DOHH2 (cell line): ENCODE results near the gene MRPL34.

Experiments
- H3F3A ChIP-seq: fragments of 200-600 bp; sonication (generic), shearing (Covaris generic); 2 replicates; pipeline ENCODE4 v1.6.0; 2016; ENCODE audit warnings: antibody characterized with exemption, mild to moderate bottlenecking; ENCODE audit not compliant: control insufficient read depth, insufficient read depth
- H3K27ac ChIP-seq: fragments of 200-600 bp; sonication (generic); 2 replicates; pipeline ENCODE4 v1.5.1; 2014; ENCODE audit warnings: low read depth, mild to moderate bottlenecking, low read length, moderate library complexity
- H3K27me3 ChIP-seq: fragments of 200-600 bp; sonication (generic); 2 replicates; pipeline ENCODE4 v1.6.1; 2014; ENCODE audit warnings: mild to moderate bottlenecking, low read length, mixed read lengths; ENCODE audit not compliant: control insufficient read depth
- H3K36me3 ChIP-seq: fragments of 200-600 bp; sonication (generic); 2 replicates; pipeline ENCODE4 v1.6.1; 2014; ENCODE audit warnings: mild to moderate bottlenecking, low read length, moderate library complexity, mixed read lengths; ENCODE audit not compliant: control insufficient read depth
- H3K4me1 ChIP-seq: fragments of 200-600 bp; sonication (generic); 2 replicates; pipeline ENCODE4 v1.6.1; 2014; ENCODE audit warnings: mild to moderate bottlenecking, low read length, mixed read lengths; ENCODE audit not compliant: control insufficient read depth
- H3K4me2 ChIP-seq: fragments of 200-600 bp; sonication (generic); 2 replicates; pipeline ENCODE4 v1.6.0; 2014; ENCODE audit warnings: mild to moderate bottlenecking, low read length, moderate library complexity
- H3K4me3 ChIP-seq: fragments of 200-600 bp; sonication (generic); 2 replicates; pipeline ENCODE4 v1.5.1; 2014; ENCODE audit warnings: mild to moderate bottlenecking, low read length, mixed read lengths
- H3K79me2 ChIP-seq: fragments of 200-600 bp; sonication (generic); 2 replicates; pipeline ENCODE4 v1.6.1; 2014; ENCODE audit warnings: mild to moderate bottlenecking, low read length, mixed read lengths; ENCODE audit not compliant: control insufficient read depth
- H3K9me2 ChIP-seq: fragments of 200-600 bp; sonication (generic); replicated peaks from 2 replicates; pipeline ENCODE4 v1.6.1; 2014; ENCODE audit warnings: mild to moderate bottlenecking, low read length, mixed read lengths; ENCODE audit not compliant: control insufficient read depth
- H3K9me3 ChIP-seq: fragments of 200-600 bp; sonication (generic); 2 replicates; pipeline ENCODE4 v1.6.1; 2014; ENCODE audit warnings: antibody characterized with exemption, low read length, mixed read lengths; ENCODE audit not compliant: control insufficient read depth, insufficient read depth
- H4K20me1 ChIP-seq: fragments of 200-600 bp; sonication (generic); 2 replicates; pipeline ENCODE4 v1.6.0; 2014; ENCODE audit warnings: low read depth, mild to moderate bottlenecking, antibody characterized with exemption, low read length, moderate library complexity; ENCODE audit not compliant: control insufficient read depth, insufficient read depth
- EZH2phosphoT487 ChIP-seq: fragments of 200-600 bp; sonication (generic); IDR thresholded peaks from 2 replicates; pipeline ENCODE4 v1.6.1; 2017; ENCODE audit warnings: borderline replicate concordance, mild to moderate bottlenecking, antibody characterized with exemption, low read length, moderate library complexity, mixed read lengths
- TF ChIP-seq, protein P1 (sequence below): fragments of 200-600 bp; sonication (generic); IDR thresholded peaks from one replicate; pipeline ENCODE4 v1.5.1; 2014; ENCODE audit warnings: antibody characterized with exemption, mild to moderate bottlenecking, low read depth, low read length; ENCODE audit not compliant: poor library complexity, severe bottlenecking

Gene MRPL34

DNA sequence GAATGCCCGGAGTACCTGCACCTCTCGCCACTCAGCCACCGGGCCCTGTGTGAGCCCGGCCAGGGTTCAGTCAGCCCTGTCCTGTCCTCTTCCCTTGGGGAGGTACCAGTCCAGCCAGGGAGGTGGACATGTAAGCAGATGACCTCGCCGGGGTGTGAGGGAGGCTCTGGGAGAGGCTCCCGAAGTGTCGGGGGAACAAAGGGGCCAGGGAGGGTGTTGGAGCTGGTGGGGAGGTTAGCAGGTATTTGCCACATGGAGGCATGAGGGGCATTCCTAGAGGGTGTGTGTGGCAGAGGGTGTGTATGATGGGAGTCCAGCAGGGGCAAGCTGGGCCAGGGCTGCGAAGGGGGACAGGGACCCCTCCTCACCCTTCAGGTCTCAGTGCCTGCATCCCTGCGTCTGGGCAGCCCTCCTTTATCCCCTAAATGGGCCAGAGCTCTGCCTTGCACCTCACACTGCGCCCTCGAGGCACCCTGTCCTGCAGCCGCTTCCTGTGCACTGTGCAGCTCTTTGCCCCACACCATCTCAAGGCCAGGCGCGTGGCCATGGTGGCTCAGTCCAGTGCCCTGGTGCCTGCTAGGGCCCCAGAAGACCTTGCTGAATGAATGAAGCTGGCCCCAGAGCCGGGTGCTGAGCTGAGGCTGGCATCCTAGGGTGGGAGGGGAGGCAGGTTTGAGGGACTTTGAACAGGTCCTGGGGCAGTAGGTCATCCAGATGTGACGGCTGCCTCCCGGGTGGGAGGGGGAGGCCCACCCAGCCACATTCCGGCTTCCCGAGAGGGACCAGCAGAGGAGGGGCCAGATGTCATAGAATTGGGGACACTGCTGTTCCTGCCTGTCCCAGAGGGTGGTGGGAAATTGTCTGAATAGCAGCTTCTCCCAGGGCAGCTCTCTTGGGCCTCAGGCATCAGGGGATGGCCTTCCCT, 6.8 kb downstream of the MRPL34 start:
- H3K27ac ChIP-seq = no peak overlapping the region
- no peak overlapping the region for H3K4me2 ChIP-seq
- TF ChIP-seq EZH2phosphoT487 = no peak
- TF ChIP-seq, protein P1, sequence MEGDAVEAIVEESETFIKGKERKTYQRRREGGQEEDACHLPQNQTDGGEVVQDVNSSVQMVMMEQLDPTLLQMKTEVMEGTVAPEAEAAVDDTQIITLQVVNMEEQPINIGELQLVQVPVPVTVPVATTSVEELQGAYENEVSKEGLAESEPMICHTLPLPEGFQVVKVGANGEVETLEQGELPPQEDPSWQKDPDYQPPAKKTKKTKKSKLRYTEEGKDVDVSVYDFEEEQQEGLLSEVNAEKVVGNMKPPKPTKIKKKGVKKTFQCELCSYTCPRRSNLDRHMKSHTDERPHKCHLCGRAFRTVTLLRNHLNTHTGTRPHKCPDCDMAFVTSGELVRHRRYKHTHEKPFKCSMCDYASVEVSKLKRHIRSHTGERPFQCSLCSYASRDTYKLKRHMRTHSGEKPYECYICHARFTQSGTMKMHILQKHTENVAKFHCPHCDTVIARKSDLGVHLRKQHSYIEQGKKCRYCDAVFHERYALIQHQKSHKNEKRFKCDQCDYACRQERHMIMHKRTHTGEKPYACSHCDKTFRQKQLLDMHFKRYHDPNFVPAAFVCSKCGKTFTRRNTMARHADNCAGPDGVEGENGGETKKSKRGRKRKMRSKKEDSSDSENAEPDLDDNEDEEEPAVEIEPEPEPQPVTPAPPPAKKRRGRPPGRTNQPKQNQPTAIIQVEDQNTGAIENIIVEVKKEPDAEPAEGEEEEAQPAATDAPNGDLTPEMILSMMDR = no peak
- peaks cover 9% of the 10 kb centered on the region; the same call in 1 of the 2 replicates for H4K20me1 ChIP-seq
- H3K4me1 ChIP-seq = peaks cover 15% of the 10 kb centered on the region
- no peaks in the 10 kb centered on the region for H3K9me3 ChIP-seq
- peaks cover 45% of the 10 kb centered on the region for H3K36me3 ChIP-seq
- no peak overlapping the region for H3K4me3 ChIP-seq
- no peaks in the 10 kb centered on the region for H3F3A ChIP-seq
- no peaks in the 10 kb centered on the region for H3K27me3 ChIP-seq
- H3K9me2 ChIP-seq = no peaks in the 10 kb centered on the region
- H3K79me2 ChIP-seq = peaks cover 47% of the 10 kb centered on the region

DNA sequence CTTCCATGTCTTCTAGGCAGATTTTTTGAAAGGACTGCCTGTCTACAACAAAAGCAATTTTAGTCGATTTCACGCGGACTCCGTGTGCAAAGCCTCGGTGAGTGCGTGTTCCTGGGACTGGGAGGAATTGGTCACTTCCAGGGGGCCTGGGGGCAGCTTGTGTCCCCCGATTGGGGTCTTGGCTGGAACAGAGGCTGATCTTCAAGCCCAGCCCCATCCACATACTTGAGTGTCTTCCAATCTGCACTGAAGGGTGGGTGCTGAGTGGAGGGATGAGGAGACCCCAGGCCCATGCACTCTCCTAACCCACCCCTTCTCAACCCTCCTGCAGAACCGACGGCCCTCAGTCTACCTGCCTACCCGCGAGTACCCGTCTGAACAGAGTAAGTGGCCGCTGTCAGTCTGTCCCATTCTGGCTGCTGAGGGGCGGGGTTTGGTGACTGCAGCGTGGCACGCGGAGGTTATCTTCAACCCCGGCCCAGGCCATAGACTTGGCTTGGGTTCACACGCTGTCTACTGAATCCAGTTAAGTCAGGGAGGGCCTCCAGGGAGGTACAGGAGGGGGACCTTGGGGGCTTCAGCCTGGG, 8.4 kb downstream of the MRPL34 start:
- no peaks in the 10 kb centered on the region for H3F3A ChIP-seq
- no peaks in the 10 kb centered on the region for H3K9me2 ChIP-seq
- H3K4me2 ChIP-seq = no peak overlapping the region
- TF ChIP-seq EZH2phosphoT487 = no peak
- TF ChIP-seq, protein P1 = no peak
- no peaks in the 10 kb centered on the region for H3K9me3 ChIP-seq
- H4K20me1 ChIP-seq = peaks cover 9% of the 10 kb centered on the region; the same call in 1 of the 2 replicates
- H3K4me3 ChIP-seq = no peak overlapping the region
- peaks cover 42% of the 10 kb centered on the region for H3K79me2 ChIP-seq
- H3K4me1 ChIP-seq = peaks cover 10% of the 10 kb centered on the region
- H3K27me3 ChIP-seq = no peaks in the 10 kb centered on the region
- peaks cover 48% of the 10 kb centered on the region for H3K36me3 ChIP-seq
- no peak overlapping the region for H3K27ac ChIP-seq

DNA sequence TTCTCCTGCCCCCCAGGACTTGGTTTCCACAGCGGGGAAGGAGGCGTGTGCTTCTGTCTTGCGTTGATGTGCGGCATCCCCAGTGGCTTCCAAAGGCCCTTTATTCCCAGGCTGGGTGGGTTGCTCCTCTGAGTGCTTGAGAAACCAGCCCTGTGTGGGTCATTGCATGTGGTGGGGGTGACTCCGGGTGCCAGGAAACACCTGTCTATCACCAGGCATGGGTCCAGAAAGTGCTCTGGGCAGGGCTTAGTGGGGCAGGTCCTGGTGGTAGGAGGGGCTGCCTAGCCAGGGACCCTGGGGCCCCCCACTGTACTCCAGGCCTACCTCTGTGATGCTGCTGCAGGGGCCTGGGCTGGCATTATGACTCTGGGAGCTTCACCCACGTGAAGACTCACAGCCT, 13.3 kb downstream of the MRPL34 start:
- Histone ChIP-seq H3K4me1 (peaks cover 7% of the 10 kb centered on the region), H3K79me2 (no peaks in the 10 kb centered on the region; the same call in 1 of the 2 replicates), H3K9me2 (no peaks in the 10 kb centered on the region), H3K27ac (no peak overlapping the region), H3K4me3 (no peak overlapping the region), H4K20me1 (no peaks in the 10 kb centered on the region), H3K9me3 (no peaks in the 10 kb centered on the region), H3F3A (no peaks in the 10 kb centered on the region), H3K36me3 (peaks cover 47% of the 10 kb centered on the region), H3K27me3 (no peaks in the 10 kb centered on the region), H3K4me2 (no peak overlapping the region)
- no peak for TF ChIP-seq EZH2phosphoT487
- TF ChIP-seq, protein P1 = no peak
